Activated CD8-positive, alpha-beta memory T cell treated with anti-CD3 and anti-CD28 coated beads, Interleukin-2, amount 50 U/mL, for 24 hours (primary cell): ENCODE data around the gene GABRR1.
"Not testable (repeated sequence)": the region's sequence is repeated elsewhere in the genome, so short reads cannot be mapped to it uniquely, and the experiment has no call there.

ENCODE experiments used
- DNase-seq: peaks from one replicate; pipeline ENCODE4 v3.0.0-alpha.2; 2020; ENCODE audit errors: extremely low read depth

Gene GABRR1

DNA sequence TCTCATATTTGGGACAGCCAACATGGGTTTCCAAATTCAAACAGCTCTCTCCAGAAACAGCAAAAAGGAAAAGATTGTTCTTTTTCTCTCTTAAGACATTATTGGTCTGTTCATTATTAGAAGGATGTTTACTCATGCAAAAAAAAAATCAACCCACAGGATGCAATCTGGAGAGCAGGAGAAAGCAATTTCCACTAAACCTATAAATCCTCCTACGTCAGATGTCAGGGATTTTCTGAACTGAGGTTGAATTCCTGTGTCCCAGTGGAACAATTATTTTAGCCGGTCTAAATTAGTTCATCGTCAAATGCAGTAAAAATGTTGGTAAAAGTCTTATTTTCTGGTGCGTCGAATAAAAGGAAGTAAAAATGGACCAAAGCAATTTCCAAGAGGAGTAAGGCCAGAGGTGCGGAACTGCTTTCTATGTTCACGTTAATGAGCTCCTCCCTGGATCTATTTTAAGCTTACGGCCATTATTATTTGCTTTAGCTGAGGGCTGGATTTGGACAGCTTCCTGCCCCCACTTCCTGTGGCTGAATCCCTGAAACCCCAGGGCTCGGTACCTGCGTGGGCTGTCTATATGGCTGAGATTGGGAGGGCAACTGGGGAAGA lies at the start of gene GABRR1:
Gene GABRR1 (minus strand): TSS at position 60 of the 612 bp plus-strand sequence. CDS start 36 bp downstream, at position 24.
- DNase-seq = no peak

DNA sequence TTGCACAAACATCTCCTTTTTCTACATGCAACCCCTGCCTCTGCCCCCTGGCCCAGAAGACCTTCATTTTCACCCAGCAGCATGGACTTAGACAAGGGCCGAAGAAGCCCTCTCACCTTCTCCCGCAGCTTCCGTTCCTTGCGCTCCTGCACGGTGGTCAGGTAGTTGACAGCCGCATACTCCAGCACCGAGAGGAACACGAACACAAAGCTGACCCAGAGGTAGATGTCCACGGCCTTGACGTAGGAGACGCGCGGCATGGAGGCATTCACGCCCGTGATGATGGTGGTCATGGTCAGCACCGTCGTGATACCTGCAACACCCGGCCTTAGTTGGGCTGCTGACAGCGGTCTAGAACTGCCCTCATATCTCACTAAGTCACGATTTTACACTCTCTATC lies 47.1 kb upstream of the GABRR1 start:
- no peak for DNase-seq

- no peak for DNase-seq
Measured at GRCh38 chr6:89260832-89261231, 43.7 kb upstream of the GABRR1 start.

DNA sequence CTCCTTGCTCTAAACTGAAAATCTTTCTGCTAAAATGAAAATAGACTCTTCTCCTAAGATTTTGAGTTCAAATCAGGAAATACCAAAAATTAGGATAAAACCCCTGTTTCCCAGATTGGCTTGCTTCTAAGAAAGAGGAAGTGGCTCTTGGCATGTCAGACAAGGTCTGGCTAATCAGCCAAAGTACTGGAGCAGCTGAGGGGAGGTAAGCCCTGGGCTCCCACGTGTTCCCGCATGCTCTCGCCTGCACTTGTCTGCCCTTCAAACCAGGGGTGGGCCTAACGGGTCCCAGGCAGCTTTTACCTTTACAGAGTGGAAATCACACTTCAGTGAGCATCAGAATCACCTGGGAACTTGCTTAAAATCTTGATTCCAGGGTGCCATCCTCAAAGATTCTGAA lies 43.2 kb upstream of the GABRR1 start:
- DNase-seq = no peak

- DNase-seq = no peak
Measured at GRCh38 chr6:89258912-89259311, 41.8 kb upstream of the GABRR1 start.

GRCh38 chr6:89257781-89258180 lies 40.6 kb upstream of the GABRR1 start:
- no peak for DNase-seq

DNA sequence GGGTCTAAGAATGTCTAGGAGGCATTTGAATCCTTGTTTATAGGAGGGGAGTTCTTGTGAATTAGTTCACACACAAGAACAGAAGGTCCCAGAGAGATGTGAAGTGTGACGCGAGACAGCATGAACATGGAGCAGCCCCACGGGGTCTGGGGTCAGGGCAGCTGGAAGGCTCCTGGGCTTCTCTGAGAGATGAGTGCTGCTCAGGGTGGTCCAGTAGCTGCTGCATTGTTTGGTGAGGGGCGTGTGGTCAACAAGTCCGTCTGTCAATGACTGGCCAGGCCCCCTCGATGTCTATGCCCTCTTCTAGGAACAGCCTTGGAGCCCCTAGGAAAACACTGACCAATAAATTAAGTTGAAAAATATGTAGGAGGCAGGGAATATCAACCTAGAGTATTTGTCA lies 40.2 kb upstream of the GABRR1 start:
- no peak for DNase-seq

DNA sequence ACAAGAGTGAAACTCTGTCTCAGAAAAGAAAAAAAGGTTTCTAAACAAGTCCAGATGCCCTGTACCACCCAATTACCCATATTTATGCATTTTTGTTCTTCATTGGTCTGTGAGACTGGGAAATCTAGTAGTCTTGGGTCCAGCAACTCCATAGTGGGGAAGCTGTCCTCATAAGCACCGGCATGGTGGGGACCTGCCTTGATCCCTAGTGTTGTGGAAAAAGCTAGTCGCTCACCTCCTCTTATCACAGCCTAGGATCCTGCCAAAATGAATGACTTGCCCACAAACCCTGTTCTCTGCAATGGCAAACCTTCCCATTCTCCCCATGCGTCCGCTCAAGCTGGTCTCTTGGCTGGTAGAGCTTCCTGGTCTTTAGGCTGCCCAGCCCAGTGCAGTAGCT lies 38.3 kb upstream of the GABRR1 start:
- DNase-seq = no peak

DNA sequence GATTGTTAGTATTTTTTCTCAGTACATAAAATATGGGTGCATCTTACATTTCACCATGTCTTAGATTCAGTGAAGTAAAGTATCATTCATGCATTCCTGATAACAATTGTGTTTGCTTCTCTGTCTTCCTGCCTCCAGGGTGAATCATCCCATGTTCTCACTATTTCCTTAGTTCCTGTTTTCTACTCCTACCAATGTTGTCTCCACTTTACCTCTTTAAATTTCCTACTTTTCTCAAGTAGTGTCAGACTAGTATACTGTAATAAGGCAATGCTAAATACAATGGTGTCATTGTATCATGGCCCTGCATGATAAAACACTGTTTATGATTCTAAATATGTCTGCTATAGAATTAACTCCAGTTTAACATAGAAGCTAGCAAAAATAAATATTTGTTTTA lies 37.4 kb upstream of the GABRR1 start:
- DNase-seq = no peak

DNA sequence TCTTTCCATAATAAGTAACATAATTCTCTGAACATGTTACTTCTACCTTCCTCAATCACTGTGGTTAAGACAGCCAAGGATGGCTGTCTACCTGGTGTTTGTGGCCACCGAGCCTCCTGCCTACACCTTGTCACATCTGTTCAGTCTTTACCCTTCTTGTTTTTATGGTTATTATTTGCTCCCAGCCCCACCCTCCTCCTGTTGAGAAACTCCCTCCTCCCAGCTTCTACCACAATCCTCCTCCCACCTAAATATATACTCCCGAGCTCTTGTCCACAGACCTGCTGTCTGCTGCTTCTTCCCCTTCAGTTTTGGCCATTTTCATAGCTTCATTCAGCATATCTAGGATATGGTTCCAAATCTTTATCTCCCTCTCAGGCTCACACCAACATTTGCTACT lies 35.7 kb upstream of the GABRR1 start:
- DNase-seq = no peak

- DNase-seq = no peak
Measured at GRCh38 chr6:89251976-89252375, 34.8 kb upstream of the GABRR1 start.

GRCh38 chr6:89251170-89251569 lies 34.0 kb upstream of the GABRR1 start:
- DNase-seq = no peak

DNA sequence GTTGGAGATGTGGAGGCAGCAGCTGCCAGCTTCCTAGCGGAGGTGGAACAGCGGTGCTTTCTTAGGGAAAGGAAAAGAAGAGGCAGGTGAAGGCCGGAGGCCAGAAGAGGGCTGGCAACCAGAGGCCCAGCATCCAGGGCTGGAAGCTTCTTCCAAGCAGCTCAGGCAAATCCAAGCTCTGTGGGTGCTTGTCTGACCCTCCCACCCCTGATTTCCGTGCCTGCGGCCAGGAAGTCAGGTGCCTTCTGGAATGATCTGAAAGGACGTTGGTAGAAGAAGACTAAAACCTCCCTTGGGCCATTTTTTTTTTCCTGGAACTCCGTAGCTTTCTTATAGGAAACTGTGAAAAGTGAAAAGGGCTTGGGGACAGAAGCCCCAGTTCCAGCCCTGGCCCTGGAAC lies 33.1 kb upstream of the GABRR1 start:
- no peak for DNase-seq

DNA sequence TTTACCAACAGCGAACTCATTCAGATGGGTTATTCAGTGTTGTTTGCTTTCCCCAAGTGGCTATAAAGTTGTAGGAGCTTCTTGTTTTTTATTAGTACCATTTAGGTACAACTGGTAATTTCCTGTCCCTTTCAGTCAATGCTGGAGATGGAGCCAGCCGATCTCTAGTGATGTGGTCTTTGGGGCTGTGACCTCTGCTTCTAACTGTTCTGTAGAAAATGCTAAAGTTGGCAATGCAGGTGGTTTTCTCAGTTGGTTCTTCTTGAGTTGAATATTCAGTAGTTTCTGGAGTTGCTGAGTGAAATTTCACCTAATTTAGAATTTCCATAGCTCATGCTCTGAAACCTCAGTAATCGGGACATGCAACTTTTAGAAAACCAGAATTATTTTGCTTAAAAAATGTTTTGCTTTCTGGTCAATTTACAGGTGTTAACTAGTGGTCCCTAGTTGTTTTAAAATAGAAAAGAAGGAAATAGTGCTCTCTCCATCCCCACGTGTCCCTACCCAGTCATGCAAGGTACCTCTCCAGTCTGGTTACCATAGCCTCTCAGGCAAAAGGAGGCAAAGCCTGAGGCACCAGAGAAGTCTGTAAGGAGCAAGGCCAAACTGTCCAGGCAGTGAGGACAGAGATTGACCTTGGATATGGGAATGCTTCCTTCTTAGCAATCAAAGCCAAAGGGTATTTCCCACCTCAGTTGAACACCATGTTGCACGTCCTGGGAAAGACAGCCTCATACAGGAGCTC lies 27.3 kb upstream of the GABRR1 start:
- no peak for DNase-seq

DNA sequence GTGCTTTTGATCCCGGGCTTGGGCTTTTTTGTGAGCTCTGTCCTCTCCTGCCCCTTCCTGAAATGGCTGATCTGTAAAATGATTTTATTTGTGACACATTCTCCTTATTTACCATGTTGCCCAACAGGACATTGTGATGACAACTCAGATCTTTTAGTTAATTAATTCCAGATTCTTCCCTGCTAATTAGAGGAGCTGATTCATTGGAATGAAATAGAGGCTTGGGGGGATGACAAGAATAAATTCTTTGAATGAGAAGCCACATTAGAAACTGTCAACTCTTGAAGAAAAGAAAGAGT lies 26.1 kb upstream of the GABRR1 start:
- DNase-seq = no peak

- DNase-seq = no peak
Measured at GRCh38 chr6:89242574-89243330, 25.6 kb upstream of the GABRR1 start.

DNA sequence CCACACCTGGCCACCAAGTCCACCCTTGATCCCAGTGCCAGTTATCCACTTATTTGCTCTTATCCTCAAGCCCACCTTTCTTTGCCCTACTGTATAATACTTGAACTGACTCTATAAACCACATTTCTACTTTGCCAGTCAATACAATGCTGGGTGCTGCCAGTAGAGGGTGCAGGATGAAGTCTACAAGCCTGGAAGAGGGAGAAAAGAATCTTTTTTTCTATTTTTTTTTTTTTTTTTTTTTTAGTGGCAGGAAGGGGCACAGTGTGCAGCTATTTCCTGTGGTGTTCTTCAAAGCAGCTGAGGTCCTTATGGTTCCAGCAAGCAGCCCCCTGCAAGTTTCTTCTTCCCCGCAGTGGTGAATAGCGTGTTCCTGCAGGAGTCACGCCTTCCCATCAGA lies 22.2 kb upstream of the GABRR1 start:
- no peak for DNase-seq

GRCh38 chr6:89237158-89237557 lies 20.0 kb upstream of the GABRR1 start:
- no peak for DNase-seq

DNA sequence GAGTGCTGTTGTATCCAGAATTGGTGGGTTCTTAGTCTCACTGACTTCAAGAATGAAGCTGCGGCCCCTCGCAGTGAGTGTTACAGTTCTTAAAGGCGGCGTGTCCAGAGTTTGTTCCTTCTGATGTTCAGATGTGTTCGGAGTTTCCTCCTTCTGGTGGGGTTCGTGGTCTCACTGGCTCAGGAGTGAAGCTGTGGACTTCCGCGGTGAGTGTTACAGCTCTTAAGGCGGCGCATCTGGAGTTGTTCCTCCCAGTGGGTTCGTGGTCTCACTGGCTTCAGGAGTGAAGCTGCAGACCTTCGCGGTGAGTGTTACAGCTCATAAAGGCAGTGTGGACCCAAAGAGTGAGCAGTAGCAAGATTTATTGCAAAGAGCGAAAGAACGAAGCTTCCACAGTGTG lies 16.4 kb upstream of the GABRR1 start:
- not testable (repeated sequence) for DNase-seq

GRCh38 chr6:89222712-89223039 lies 5.5 kb upstream of the GABRR1 start:
- DNase-seq = no peak

GRCh38 chr6:89221971-89222711 lies 5.0 kb upstream of the GABRR1 start:
- DNase-seq = no peak

DNA sequence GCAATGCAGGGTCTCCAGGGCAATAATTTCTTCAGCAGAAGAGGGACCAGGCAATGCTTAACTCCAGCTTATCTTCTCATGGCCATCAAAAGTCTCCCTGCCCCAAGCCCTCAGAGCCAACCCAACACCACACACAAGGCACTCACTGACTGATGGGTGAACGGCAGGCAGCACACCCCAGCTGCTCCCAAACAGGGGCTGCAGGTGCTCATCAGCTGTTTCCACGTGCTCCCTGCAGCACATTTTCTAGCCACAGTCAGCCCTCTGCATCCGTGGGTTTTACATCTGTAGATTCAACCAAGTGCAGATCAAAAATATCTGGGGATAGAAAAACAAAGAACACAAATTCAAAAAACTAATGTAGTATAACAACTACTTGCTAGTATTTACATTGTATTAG lies 4.0 kb upstream of the GABRR1 start:
- no peak for DNase-seq

- no peak for DNase-seq
Measured at GRCh38 chr6:89216411-89216810, 747 bp downstream of the GABRR1 start.
